Measurements from ENCODE around the gene UBA7. TPM values are rescaled to one million over a fixed set of nuclear protein-coding genes. Genes with fewer than 3 reads are reported as not detected.

The UBA7 gene
- total RNA-seq, 1 experiment from 2014 or later: 1.2 TPM

- no peak for ATAC-seq
- Mint-ChIP-seq H3K36me3 (peaks cover 10% of the 10 kb centered on the region), H3K4me1 (peaks cover 20% of the 10 kb centered on the region), H3K9me3 (no peaks in the 10 kb centered on the region), H3K27me3 (ENCODE audit: low read depth) (peaks cover 19% of the 10 kb centered on the region), H3K27ac (no peak overlapping the region), H3K4me3 (no peak overlapping the region)
- ChIA-PET POLR2A (no interaction called here), CTCF (interaction anchor here (3.5 kb wide), 1 partner anchor 14 kb away, joined by 36 read pairs; the partner anchor contains the start of genes CDHR4 and INKA1)
- TF ChIP-seq GRHL2 (CRISPR knock-in tag; IDR thresholded peaks at IDR 0.05; ENCODE audit: insufficient replicate concordance, severe bottlenecking) (no peak), ZNF671 (CRISPR knock-in tag; IDR thresholded peaks at IDR 0.05) (no peak), GABPB1 (CRISPR knock-in tag; IDR thresholded peaks at IDR 0.05) (no peak), CTCF (IDR thresholded peaks at IDR 0.05) (no peak), ATF3 (CRISPR knock-in tag; conservative IDR thresholded peaks at IDR 0.05) (no peak), ZNF121 (CRISPR knock-in tag; IDR thresholded peaks at IDR 0.05) (no peak), CREM (CRISPR knock-in tag; IDR thresholded peaks at IDR 0.05) (no peak), ZNF425 (CRISPR knock-in tag; conservative IDR thresholded peaks at IDR 0.05) (no peak), ZSCAN18 (CRISPR knock-in tag; IDR thresholded peaks at IDR 0.05) (no peak), GTF2I (CRISPR knock-in tag; conservative IDR thresholded peaks at IDR 0.05) (no peak), KAT7 (CRISPR knock-in tag; IDR thresholded peaks at IDR 0.05; ENCODE audit: borderline replicate concordance) (no peak), ELF4 (CRISPR knock-in tag; IDR thresholded peaks at IDR 0.05; ENCODE audit: low read depth) (no peak), ERG (CRISPR knock-in tag; IDR thresholded peaks at IDR 0.05) (no peak), AR (CRISPR knock-in tag; IDR thresholded peaks at IDR 0.05) (no peak), TEAD1 (CRISPR knock-in tag; IDR thresholded peaks at IDR 0.05) (no peak), TEAD4 (CRISPR knock-in tag; IDR thresholded peaks at IDR 0.05) (no peak), ZNF317 (CRISPR knock-in tag; IDR thresholded peaks at IDR 0.05; ENCODE audit: borderline replicate concordance, low read depth) (no peak), NR2C2 (CRISPR knock-in tag; IDR thresholded peaks at IDR 0.05) (no peak), JUN (CRISPR knock-in tag; IDR thresholded peaks at IDR 0.05) (no peak)
- DNase-seq (ENCODE audit: low spot score): no peak
Observed at GRCh38 chr3:49788056-49788455, 25.7 kb downstream of the UBA7 start.
